Measurements from ENCODE around the gene SORBS1. TPM values are rescaled to one million over a fixed set of nuclear protein-coding genes. Genes with fewer than 3 reads are reported as not detected.

The SORBS1 gene
- total and polyA plus RNA-seq, 2 experiments from 2014 or later = 17.0 to 40.2 TPM

DNA sequence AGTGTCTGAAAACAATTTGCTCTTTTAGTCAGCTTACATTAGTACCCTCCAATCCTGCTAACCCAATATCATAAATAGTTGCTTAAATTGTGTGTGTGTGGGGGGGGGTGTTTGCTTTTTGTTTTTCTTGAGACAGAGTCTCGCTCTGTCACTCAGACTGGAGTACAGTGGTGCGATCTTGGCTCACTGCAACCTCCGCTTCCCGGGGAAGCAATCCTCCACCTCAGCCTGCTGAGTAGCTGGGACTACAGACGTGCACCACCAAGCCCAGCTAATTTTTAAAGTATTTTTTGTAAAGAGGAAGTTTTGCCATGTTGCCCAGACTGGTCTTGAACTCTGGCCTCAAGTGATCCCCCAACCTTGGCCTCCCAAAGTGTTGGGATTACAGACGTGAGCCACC, 196.8 kb downstream of the SORBS1 start:
- Histone ChIP-seq H3K9me3 (ENCODE audit: low read depth) (no peaks in the 10 kb centered on the region), H3K4me3 (no peak overlapping the region), H3K4me2 (no peak overlapping the region), H3K79me2 (no peaks in the 10 kb centered on the region), H3K27me3 (no peaks in the 10 kb centered on the region), H3K36me3 (replicated peaks; ENCODE audit: insufficient read depth, low read depth) (no peaks in the 10 kb centered on the region), H3K4me1 (ENCODE audit: insufficient read depth) (no peaks in the 10 kb centered on the region), H4K20me1 (ENCODE audit: insufficient read depth, poor library complexity, severe bottlenecking) (no peaks in the 10 kb centered on the region), H3K9me2 (replicated peaks; ENCODE audit: insufficient read depth) (no peaks in the 10 kb centered on the region), H2AFZ (no peak overlapping the region), H3K27ac (no peak overlapping the region)
- DNase-seq (ENCODE audit: low spot score) = no peak
- TF ChIP-seq EZH2phosphoT487 (IDR thresholded peaks at IDR 0.05; ENCODE audit: low read depth, severe bottlenecking, unreplicated experiment) (no peak), EZH2 (IDR thresholded peaks at IDR 0.05; ENCODE audit: borderline replicate concordance) (no peak)
- TF ChIP-seq, protein P1, sequence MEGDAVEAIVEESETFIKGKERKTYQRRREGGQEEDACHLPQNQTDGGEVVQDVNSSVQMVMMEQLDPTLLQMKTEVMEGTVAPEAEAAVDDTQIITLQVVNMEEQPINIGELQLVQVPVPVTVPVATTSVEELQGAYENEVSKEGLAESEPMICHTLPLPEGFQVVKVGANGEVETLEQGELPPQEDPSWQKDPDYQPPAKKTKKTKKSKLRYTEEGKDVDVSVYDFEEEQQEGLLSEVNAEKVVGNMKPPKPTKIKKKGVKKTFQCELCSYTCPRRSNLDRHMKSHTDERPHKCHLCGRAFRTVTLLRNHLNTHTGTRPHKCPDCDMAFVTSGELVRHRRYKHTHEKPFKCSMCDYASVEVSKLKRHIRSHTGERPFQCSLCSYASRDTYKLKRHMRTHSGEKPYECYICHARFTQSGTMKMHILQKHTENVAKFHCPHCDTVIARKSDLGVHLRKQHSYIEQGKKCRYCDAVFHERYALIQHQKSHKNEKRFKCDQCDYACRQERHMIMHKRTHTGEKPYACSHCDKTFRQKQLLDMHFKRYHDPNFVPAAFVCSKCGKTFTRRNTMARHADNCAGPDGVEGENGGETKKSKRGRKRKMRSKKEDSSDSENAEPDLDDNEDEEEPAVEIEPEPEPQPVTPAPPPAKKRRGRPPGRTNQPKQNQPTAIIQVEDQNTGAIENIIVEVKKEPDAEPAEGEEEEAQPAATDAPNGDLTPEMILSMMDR (IDR thresholded peaks at IDR 0.05; ENCODE audit: poor library complexity) = no peak
- WGBS (ENCODE audit: low lambda C conversion rate, missing lambda C conversion rate) = 84% methylated on average over 6 of the region's 6 CpGs

GRCh38 chr10:95363303-95363912, 197.8 kb downstream of the SORBS1 start:
- H2AFZ ChIP-seq = no peak overlapping the region
- WGBS (ENCODE audit: low lambda C conversion rate, missing lambda C conversion rate) = 12% methylated on average over 2 of the region's 2 CpGs
- TF ChIP-seq EZH2 (IDR thresholded peaks at IDR 0.05; ENCODE audit: borderline replicate concordance) = no peak
- TF ChIP-seq, protein P1 (IDR thresholded peaks at IDR 0.05; ENCODE audit: poor library complexity) = peak; percentile 92
- H3K79me2 ChIP-seq = no peaks in the 10 kb centered on the region
- H3K9me3 ChIP-seq (ENCODE audit: low read depth) = no peaks in the 10 kb centered on the region
- DNase-seq (ENCODE audit: low spot score) = peak; percentile 74
- no peaks in the 10 kb centered on the region for H4K20me1 ChIP-seq (ENCODE audit: insufficient read depth, poor library complexity, severe bottlenecking)
- H3K27me3 ChIP-seq = no peaks in the 10 kb centered on the region
- H3K4me1 ChIP-seq (ENCODE audit: insufficient read depth) = no peaks in the 10 kb centered on the region
- no peaks in the 10 kb centered on the region for H3K9me2 ChIP-seq (replicated peaks; ENCODE audit: insufficient read depth)
- no peak overlapping the region for H3K27ac ChIP-seq
- no peak overlapping the region for H3K4me2 ChIP-seq
- H3K4me3 ChIP-seq = no peak overlapping the region
- H3K36me3 ChIP-seq (replicated peaks; ENCODE audit: insufficient read depth, low read depth) = no peaks in the 10 kb centered on the region

GRCh38 chr10:95360122-95360714, 201.0 kb downstream of the SORBS1 start:
- no peaks in the 10 kb centered on the region for H3K4me1 ChIP-seq (ENCODE audit: insufficient read depth)
- no peak for DNase-seq (ENCODE audit: low spot score)
- H3K79me2 ChIP-seq = no peaks in the 10 kb centered on the region
- H4K20me1 ChIP-seq (ENCODE audit: insufficient read depth, poor library complexity, severe bottlenecking) = no peaks in the 10 kb centered on the region
- no peak overlapping the region for H3K27ac ChIP-seq
- H3K36me3 ChIP-seq (replicated peaks; ENCODE audit: insufficient read depth, low read depth) = no peaks in the 10 kb centered on the region
- H2AFZ ChIP-seq = no peak overlapping the region
- H3K4me2 ChIP-seq = no peak overlapping the region
- H3K4me3 ChIP-seq = no peak overlapping the region
- no peaks in the 10 kb centered on the region for H3K9me3 ChIP-seq (ENCODE audit: low read depth)
- no peaks in the 10 kb centered on the region for H3K9me2 ChIP-seq (replicated peaks; ENCODE audit: insufficient read depth)
- H3K27me3 ChIP-seq = no peaks in the 10 kb centered on the region
- TF ChIP-seq EZH2 (IDR thresholded peaks at IDR 0.05; ENCODE audit: borderline replicate concordance) = no peak
- no peak for TF ChIP-seq EZH2phosphoT487 (IDR thresholded peaks at IDR 0.05; ENCODE audit: low read depth, severe bottlenecking, unreplicated experiment)
- TF ChIP-seq, protein P1 (IDR thresholded peaks at IDR 0.05; ENCODE audit: poor library complexity) = no peak

Measured in hepatocyte (in vitro differentiated cells).